C4-2B (cell line): ENCODE results near the gene THBS4.

Experiments
- ZFX ChIP-seq: fragments of 450-650 bp; IDR thresholded peaks from 2 replicates; pipeline ENCODE4 v1.6.1; 2017
- TF ChIP-seq, protein P1 (sequence below): fragments of 450-650 bp; conservative IDR thresholded peaks from 2 replicates; pipeline ENCODE4 v1.5.1; 2017; ENCODE audit warnings: mild to moderate bottlenecking

DNA sequence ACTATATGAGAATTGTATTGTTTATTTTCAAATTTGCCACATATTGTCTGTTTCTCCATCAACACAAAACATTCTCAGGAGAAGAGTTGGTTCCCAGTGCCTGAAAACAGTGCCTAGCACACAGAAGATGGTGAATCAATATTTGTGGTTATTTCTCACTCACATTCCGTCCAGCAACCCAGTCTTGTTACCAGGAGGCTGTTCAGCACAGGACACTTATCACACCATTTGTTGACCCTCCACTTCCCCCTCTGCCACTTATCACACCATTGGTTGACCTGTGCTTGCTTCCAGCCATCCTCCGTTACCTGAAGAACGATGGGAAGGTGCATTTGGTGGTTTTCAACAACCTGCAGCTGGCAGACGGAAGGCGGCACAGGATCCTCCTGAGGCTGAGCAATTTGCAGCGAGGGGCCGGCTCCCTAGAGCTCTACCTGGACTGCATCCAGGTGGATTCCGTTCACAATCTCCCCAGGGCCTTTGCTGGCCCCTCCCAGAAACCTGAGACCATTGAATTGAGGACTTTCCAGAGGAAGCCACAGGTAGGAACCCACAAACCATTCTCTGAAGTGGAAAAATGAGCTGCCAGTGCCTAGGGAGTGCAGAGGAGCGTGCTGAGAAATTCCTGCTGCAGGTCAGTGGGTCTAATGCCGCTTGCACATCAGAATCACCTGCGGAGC is 20.5 kb downstream of the THBS4 start:
- TF ChIP-seq, protein P1, sequence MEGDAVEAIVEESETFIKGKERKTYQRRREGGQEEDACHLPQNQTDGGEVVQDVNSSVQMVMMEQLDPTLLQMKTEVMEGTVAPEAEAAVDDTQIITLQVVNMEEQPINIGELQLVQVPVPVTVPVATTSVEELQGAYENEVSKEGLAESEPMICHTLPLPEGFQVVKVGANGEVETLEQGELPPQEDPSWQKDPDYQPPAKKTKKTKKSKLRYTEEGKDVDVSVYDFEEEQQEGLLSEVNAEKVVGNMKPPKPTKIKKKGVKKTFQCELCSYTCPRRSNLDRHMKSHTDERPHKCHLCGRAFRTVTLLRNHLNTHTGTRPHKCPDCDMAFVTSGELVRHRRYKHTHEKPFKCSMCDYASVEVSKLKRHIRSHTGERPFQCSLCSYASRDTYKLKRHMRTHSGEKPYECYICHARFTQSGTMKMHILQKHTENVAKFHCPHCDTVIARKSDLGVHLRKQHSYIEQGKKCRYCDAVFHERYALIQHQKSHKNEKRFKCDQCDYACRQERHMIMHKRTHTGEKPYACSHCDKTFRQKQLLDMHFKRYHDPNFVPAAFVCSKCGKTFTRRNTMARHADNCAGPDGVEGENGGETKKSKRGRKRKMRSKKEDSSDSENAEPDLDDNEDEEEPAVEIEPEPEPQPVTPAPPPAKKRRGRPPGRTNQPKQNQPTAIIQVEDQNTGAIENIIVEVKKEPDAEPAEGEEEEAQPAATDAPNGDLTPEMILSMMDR, result no peak
- TF ChIP-seq ZFX, result no peak
